GM23248 (cell line): ENCODE measurements around the gene CHST11.

Experiments used
- EZH2 ChIP-seq: fragments of 200-600 bp; sonication (generic); IDR thresholded peaks from 2 replicates; pipeline ENCODE4 v1.6.1; 2018; ENCODE audit warnings: antibody characterized with exemption, mild to moderate bottlenecking; ENCODE audit not compliant: insufficient read depth, poor library complexity, severe bottlenecking
- EZH2phosphoT487 ChIP-seq: fragments of 200-600 bp; sonication (generic); IDR thresholded peaks from 2 replicates; pipeline ENCODE4 v1.6.1; 2018; ENCODE audit warnings: antibody characterized with exemption, moderate library complexity, mild to moderate bottlenecking, low read depth; ENCODE audit not compliant: insufficient read depth

DNA sequence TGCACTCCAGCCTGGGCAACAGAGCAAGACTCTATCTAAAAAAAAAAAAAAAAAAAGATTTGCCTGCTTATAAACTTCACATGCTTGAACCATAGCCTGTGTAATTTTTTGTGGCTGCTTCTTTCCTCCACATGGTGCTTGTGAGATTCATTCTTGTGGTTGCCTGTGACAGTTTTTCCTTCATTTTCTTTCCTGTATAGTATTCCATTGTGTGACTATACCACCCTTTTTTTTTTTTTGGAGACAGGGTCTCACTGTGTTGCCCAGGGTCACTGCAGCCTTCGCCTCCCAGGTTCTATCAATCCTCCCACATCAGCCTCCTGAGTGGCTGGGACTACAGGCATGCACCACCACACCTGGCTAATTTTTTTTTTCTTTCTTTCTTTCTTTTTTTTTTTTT is 22.6 kb upstream of the CHST11 start:
- no peak for TF ChIP-seq EZH2
- no peak for TF ChIP-seq EZH2phosphoT487
